BLaER1 (cell line): ENCODE data around the gene TIFAB.

Experiments used
- H3K27ac ChIP-seq: shearing (Covaris generic); formaldehyde crosslinking; 2 replicates; pipeline ENCODE4 v1.8.1; 2022
- H3K27me3 ChIP-seq: shearing (Covaris generic); formaldehyde crosslinking; 2 replicates; pipeline ENCODE4 v1.8.1; 2022
- H3K36me3 ChIP-seq: shearing (Covaris generic); formaldehyde crosslinking; 2 replicates; pipeline ENCODE4 v1.8.1; 2022
- H3K4me1 ChIP-seq: shearing (Covaris generic); formaldehyde crosslinking; 2 replicates; pipeline ENCODE4 v1.8.1; 2022
- H3K4me2 ChIP-seq: shearing (Covaris generic); formaldehyde crosslinking; 2 replicates; pipeline ENCODE4 v1.8.1; 2022
- H3K4me3 ChIP-seq: shearing (Covaris generic); formaldehyde crosslinking; 2 replicates; pipeline ENCODE4 v1.8.1; 2022
- H3K9ac ChIP-seq: shearing (Covaris generic); formaldehyde crosslinking; 2 replicates; pipeline ENCODE4 v1.8.1; 2022
- H3K9me3 ChIP-seq: shearing (Covaris generic); formaldehyde crosslinking; 2 replicates; pipeline ENCODE4 v1.8.1; 2022
- H4K20me1 ChIP-seq: shearing (Covaris generic); formaldehyde crosslinking; 2 replicates; pipeline ENCODE4 v1.8.1; 2022
- Cebpa-rat ChIP-seq: shearing (Covaris generic); IDR thresholded peaks from 2 replicates; pipeline ENCODE4 v1.8.1; 2022

The TIFAB gene

DNA sequence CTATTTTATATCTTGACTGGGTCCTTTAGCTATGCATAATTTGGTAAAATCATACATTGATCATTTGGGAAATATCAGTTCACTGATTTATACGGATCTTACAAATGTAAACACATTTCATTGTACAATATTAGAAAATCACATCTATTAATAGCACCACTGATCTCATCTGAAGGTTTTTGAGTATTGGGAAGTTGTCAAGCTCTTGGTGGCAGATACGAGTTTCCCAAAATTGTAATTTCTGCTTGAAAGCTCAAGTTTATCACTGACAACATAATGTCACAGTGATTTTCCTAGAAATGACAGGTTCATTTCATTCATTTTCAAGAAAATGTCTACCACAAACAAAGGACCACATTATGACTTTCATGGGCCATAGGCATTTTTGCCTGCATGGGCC lies 50.1 kb downstream of the TIFAB start:
- Histone ChIP-seq H3K27me3 (no peaks in the 10 kb centered on the region), H3K27ac (no peak overlapping the region), H3K4me2 (no peak overlapping the region), H3K9ac (no peak overlapping the region), H4K20me1 (peaks cover 17% of the 10 kb centered on the region), H3K9me3 (peaks cover 8% of the 10 kb centered on the region), H3K4me3 (no peak overlapping the region), H3K4me1 (peaks cover 25% of the 10 kb centered on the region), H3K36me3 (no peaks in the 10 kb centered on the region)
- TF ChIP-seq Cebpa-rat: no peak

DNA sequence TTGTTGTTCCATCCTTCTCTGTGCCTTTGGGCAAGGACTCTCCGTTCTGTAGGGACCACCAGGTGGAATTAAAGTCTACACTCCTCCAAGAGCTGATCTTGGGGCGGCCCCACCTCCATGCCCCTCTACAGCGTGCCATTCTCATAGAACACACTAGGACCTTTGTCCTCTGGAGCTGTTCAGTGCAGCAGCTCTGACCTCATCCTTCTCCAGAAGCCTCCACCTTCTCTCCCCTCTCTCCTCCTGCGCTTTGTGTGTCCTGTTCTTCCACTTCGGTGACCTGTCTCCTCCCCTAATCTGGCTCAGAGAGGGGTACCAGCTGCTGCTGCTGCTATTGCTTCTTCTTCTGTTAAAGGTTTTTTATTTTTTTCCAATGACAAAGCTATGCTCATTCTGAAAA lies 51.3 kb downstream of the TIFAB start:
- Histone ChIP-seq H3K9ac (no peak overlapping the region), H3K27ac (no peak overlapping the region), H4K20me1 (peaks cover 28% of the 10 kb centered on the region), H3K4me2 (peak overlapping the region; percentile 98), H3K4me1 (peaks cover 36% of the 10 kb centered on the region), H3K9me3 (peaks cover 8% of the 10 kb centered on the region), H3K36me3 (no peaks in the 10 kb centered on the region), H3K27me3 (no peaks in the 10 kb centered on the region), H3K4me3 (no peak overlapping the region)
- no peak for TF ChIP-seq Cebpa-rat

GRCh38 chr5:135399794-135400542 lies 52.2 kb downstream of the TIFAB start:
- Histone ChIP-seq H3K27me3 (no peaks in the 10 kb centered on the region), H3K9me3 (peaks cover 5% of the 10 kb centered on the region), H3K27ac (peak overlapping the region; percentile 99), H3K4me3 (peak overlapping the region; percentile 99), H3K4me1 (peaks cover 45% of the 10 kb centered on the region), H3K9ac (peak overlapping the region; percentile 100), H3K36me3 (peaks cover 2% of the 10 kb centered on the region), H4K20me1 (peaks cover 37% of the 10 kb centered on the region), H3K4me2 (peak overlapping the region; percentile 98)
- TF ChIP-seq Cebpa-rat: no peak

DNA sequence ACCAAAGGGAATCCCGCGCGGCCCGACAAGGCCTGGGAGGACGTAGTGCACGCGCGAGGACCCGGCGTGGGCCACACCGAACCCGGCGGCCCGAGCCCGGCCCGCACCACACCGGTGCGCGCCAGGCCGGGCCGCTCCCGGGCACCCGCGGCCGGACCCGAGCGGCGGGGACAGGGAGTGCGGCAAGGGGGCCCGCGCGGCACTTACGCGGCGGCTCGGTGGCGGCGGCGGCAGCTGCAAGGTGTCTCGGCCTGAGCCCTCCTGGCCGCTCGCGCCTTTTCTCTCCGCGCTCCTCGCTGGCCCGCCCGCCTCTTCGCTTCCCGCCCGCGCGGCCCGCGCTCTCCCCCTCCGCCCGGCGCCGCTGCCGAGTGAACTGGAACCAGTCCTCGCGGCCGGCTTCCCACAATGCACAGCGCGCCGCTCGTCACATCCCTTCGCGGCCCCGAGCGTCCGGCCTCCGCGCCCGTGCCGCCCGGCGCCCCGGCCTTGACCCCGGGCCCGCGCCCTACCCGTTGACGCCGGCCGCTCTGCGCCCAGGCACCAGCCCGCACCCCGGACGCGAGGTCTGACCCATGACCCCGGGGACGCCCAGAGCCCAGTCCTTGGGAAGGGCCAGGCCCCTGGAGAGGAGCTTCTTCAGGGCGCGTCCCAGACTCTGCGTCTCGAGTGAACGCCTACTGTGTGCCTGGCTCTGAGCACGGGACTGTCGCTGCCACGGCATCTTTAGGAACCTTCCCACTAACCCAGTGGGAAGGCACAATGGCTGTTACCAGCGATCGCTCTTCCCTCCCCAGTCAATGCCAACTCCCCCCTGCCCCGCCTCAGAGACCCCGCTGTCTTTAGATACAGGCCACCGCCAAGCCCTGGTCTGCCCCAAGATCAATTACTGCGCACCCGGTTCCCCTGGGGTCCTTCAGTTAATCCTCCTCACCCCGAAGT lies 53.0 kb downstream of the TIFAB start, which contains the start of gene MACROH2A1:
MACROH2A1 (minus strand) TSS at position 377 of the 939 bp plus-strand sequence. CDS start 10,138 bp downstream, outside the sequence.
- H3K27ac ChIP-seq: peak within 1 kb of the TSS; percentile 99
- H3K9me3 ChIP-seq: no peaks in the 10 kb centered on the region
- H4K20me1 ChIP-seq: peaks cover 46% of the 10 kb centered on the region
- H3K4me3 ChIP-seq: peak within 1 kb of the TSS; percentile 99
- peak within 1 kb of the TSS; percentile 98 for H3K4me2 ChIP-seq
- H3K9ac ChIP-seq: peak within 1 kb of the TSS; percentile 100
- no peaks in the 10 kb centered on the region for H3K27me3 ChIP-seq
- H3K36me3 ChIP-seq: peaks cover 10% of the 10 kb centered on the region
- peaks cover 54% of the 10 kb centered on the region for H3K4me1 ChIP-seq
- no peak for TF ChIP-seq Cebpa-rat

- Histone ChIP-seq H3K4me3 (peak overlapping the region; percentile 99), H3K27me3 (no peaks in the 10 kb centered on the region), H3K27ac (peak overlapping the region; percentile 99), H3K4me1 (peaks cover 62% of the 10 kb centered on the region), H3K4me2 (peak overlapping the region; percentile 98), H3K9ac (peak overlapping the region; percentile 100), H3K9me3 (no peaks in the 10 kb centered on the region), H4K20me1 (peaks cover 54% of the 10 kb centered on the region), H3K36me3 (peaks cover 19% of the 10 kb centered on the region)
- no peak for TF ChIP-seq Cebpa-rat
These were observed 53.8 kb downstream of the TIFAB start for GRCh38 chr5:135398160-135398854.
